ENCODE results near the gene SOBP.

GRCh38 chr6:107653861-107654394 lies 164.0 kb downstream of the SOBP start:
- TF ChIP-seq CTCF (IDR thresholded peaks at IDR 0.05) = no peak
- no peak for TF ChIP-seq RFX5 (IDR thresholded peaks at IDR 0.05)
- TF ChIP-seq POLR2A (IDR thresholded peaks at IDR 0.05; ENCODE audit: low read length) = no peak
- no peak for TF ChIP-seq REST (IDR thresholded peaks at IDR 0.05)
- TF ChIP-seq EP300 (IDR thresholded peaks at IDR 0.05) = no peak
- no peak for TF ChIP-seq KDM1A (IDR thresholded peaks at IDR 0.05; ENCODE audit: low read depth)
- TF ChIP-seq NR3C1 (IDR thresholded peaks at IDR 0.05) = no peak
- no peak for TF ChIP-seq JUN (IDR thresholded peaks at IDR 0.05)

Data from A549 (cell line).